ENCODE results near the gene PEX1. TPM values are rescaled to one million over a fixed set of nuclear protein-coding genes. Genes with fewer than 3 reads are reported as not detected.

Gene PEX1
- total and polyA plus RNA-seq, 2 of the 13 experiments (the other 11 are each of a cell fraction or from before 2014, with no cell fraction given): 16.6 to 22.4 TPM

DNA sequence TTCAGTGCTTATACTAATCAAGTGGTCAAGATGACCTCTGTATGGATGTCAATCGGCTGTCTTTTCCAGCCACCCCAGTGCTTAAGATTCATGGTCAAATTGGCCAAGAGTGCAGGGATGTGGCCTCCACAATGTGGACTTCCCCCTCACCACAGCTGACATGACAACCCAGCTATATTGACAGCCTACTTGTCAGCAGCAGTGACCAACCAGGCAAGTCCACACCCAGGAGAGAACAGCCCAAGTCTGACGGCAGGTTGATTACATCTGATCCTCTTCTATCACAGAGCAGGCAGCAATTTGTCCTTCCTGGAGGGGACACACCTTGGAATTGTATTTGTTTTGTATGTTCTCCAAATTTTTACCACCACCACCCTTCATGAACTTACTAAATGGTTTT lies 42.3 kb downstream of the PEX1 start:
- Histone ChIP-seq H3K36me3 (replicated peaks in 1 of 2; ENCODE audit: control insufficient read depth in 1 of 2, insufficient read depth in 2 of 2, low read length in 2 of 2) (peaks cover 4 to 17% of the 10 kb centered on the region in 2 experiments; a peak in 4 of 5 replicates), H3K27ac (ENCODE audit: extremely low read length, insufficient read depth, low read length) (no peak overlapping the region), H3K4me1 (ENCODE audit: insufficient read depth, low read length) (no peaks in the 10 kb centered on the region), H3K4me2 (ENCODE audit: low read depth, low read length) (no peak overlapping the region), H3K27me3 (ENCODE audit: control insufficient read depth in 1 of 2, insufficient read depth in 2 of 2, low read length in 2 of 2) (no peaks in the 10 kb centered on the region), H4K20me1 (ENCODE audit: insufficient read depth, low read length) (no peaks in the 10 kb centered on the region), H2AFZ (ENCODE audit: low read length) (no peak overlapping the region), H3K79me2 (ENCODE audit: insufficient read depth, low read length) (no peaks in the 10 kb centered on the region), H3K9ac (ENCODE audit: insufficient read depth, low read depth, low read length) (no peak overlapping the region), H3K4me3 (replicated peaks in 1 of 3; ENCODE audit: insufficient read depth in 1 of 3, low read depth in 2 of 3, low read length in 3 of 3) (no peak overlapping the region), H3K9me3 (ENCODE audit: low read length) (no peaks in the 10 kb centered on the region)
- DNase-seq (ENCODE audit: low spot score) (no peak), FAIRE-seq (no peak), ATAC-seq (no peak)
- BruUV-seq (replicated peaks): no TSS peak
- TF ChIP-seq HMGXB4 (CRISPR knock-in tag; IDR thresholded peaks at IDR 0.05; ENCODE audit: borderline replicate concordance in 1 of 2, low read depth in 1 of 2): no peak
- TF ChIP-seq, protein P1, sequence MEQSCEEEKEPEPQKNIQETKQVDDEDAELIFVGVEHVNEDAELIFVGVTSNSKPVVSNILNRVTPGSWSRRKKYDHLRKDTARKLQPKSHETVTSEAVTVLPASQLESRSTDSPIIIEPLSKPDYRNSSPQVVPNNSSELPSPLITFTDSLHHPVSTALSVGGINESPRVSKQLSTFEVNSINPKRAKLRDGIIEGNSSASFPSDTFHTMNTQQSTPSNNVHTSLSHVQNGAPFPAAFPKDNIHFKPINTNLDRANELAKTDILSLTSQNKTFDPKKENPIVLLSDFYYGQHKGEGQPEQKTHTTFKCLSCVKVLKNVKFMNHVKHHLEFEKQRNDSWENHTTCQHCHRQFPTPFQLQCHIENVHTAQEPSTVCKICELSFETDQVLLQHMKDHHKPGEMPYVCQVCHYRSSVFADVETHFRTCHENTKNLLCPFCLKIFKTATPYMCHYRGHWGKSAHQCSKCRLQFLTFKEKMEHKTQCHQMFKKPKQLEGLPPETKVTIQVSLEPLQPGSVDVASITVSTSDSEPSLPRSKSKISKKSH (CRISPR knock-in tag; IDR thresholded peaks at IDR 0.05; ENCODE audit: borderline replicate concordance): no peak
- TF ChIP-seq ATAD3A (CRISPR knock-in tag; IDR thresholded peaks at IDR 0.05): no peak
- no peak for TF ChIP-seq STAG1 (CRISPR knock-in tag; IDR thresholded peaks at IDR 0.05)
- no peak for TF ChIP-seq RAD21 (CRISPR knock-in tag; IDR thresholded peaks at IDR 0.05)
- no peak for TF ChIP-seq SRSF9 (IDR thresholded peaks at IDR 0.05; ENCODE audit: borderline replicate concordance, insufficient read depth, low read depth, low read length, poor library complexity, severe bottlenecking)
- in situ Hi-C loops (cut with HindIII; ENCODE audit: extremely low pct_ligation_motif_present, low pct_unique_long_range_greater_than_20kb) (no loop called here), intact Hi-C loops (cut with micrococcal nuclease; ENCODE audit: unreplicated experiment) (no loop called here)
- CTCF ChIA-PET (ENCODE audit: low intra/inter-chr PET ratio, low total read pairs): no interaction called here
- WGBS (ENCODE audit: low lambda C conversion rate): 100% methylated on average over 1 of the region's 2 CpGs
- POLR2A ChIA-PET: no interaction called here
